HG03520 (cell line): ENCODE data around the gene AUTS2.

Experiments used
- ATAC-seq: cut with Tn5 transposase; IDR thresholded peaks from one replicate; pipeline ENCODE4 v1.9.1; 2021; ENCODE audit warnings: mild to moderate bottlenecking, moderate library complexity; ENCODE audit not compliant: unreplicated experiment

AUTS2 gene

DNA sequence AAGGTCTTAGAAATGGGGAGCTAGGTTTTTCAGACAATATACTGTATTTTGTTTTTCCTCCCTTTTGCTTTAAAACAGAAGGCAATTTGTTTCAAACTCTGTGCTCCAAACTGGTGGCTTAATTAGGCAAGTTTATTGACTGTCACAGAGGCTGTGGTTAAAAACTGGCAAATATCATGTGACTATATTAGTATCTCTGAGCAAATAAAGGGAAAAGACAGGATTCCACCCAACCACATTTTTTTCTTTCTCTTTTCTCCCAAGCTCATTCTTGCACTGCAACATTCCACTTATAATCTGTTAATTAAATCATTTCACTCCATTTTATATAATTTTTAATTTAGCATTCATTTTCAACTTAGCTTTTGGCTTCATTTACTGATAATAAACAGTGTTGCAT, 615.8 kb downstream of the AUTS2 start:
- ATAC-seq: no peak

DNA sequence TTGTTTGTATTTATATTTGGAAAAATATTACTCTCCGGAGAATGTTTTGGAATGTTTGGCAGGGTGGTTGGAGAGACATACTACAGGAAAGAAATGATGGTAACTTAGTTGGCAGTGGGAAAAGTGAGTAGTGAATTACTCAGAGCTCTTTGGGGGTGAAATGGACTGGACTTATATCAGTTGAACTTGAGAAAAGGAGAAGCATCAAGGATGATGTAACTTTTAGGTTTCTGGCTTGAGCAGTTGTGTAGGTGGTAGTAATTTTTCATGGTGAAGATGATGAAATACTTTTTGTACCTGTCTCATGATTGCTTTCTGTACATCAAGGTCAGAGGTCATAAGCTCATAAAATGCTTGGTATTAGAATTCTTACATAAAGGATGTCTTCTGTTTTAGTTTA, 617.2 kb downstream of the AUTS2 start:
- no peak for ATAC-seq

- ATAC-seq: no peak
Observed at GRCh38 chr7:70217571-70217970, 619.3 kb downstream of the AUTS2 start.

DNA sequence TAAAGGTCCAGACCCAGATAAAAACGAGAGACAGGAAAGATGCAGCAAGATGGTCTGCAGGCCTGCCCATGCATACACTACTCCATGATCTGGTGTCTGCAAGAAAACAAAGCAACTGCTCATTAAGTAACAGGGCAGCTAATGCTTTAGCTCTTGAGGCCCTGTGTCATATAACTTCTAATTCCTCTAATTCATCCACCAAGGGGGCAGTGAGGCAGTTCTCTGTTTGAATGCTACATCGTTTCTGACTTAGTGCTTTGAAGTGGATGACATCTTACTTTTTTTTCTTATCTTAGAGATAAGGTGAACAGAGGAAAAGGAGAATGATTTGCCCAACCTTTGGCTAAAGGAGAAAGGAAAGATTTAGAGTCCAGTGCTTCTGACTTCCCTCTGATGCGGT, 619.7 kb downstream of the AUTS2 start:
- no peak for ATAC-seq

GRCh38 chr7:70219061-70219460, 620.8 kb downstream of the AUTS2 start:
- no peak for ATAC-seq

DNA sequence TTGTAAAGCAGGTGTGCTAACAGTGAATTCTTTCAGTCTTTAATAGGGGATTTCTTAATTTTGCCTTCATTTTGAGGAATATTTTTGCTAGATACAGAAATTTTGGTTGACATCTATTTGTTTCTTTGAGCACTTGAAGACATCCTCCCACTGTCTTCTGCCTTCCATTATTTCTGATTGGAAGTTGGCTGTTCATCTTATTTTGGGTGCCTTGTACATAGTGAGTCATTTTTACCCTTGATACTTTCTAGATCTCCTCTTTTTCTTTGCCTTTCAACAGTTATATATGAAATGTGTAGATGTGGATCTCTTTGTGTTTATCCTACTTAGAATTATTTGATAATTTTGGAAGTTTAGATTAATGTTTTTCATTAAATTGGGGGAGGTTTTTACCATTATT, 631.0 kb downstream of the AUTS2 start:
- no peak for ATAC-seq

DNA sequence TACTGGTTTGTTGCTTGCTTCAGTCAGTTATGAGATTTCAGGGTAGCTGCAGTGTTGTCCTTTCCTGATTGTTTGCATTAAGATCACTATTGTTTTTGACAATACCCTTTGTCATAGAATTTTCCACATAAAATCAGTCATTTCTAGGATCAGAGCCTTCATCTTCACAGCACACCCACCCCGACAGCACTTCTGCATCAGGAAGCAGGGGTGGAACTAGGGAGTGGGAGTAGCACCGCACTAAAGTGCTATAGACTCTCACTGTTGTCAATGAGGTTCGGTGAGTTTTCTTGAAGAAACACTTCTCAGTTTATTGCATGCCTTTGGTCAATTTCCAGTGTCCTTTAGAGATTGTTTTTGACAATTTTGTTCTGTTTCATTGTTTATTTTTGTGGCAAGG, 632.5 kb downstream of the AUTS2 start:
- no peak for ATAC-seq

DNA sequence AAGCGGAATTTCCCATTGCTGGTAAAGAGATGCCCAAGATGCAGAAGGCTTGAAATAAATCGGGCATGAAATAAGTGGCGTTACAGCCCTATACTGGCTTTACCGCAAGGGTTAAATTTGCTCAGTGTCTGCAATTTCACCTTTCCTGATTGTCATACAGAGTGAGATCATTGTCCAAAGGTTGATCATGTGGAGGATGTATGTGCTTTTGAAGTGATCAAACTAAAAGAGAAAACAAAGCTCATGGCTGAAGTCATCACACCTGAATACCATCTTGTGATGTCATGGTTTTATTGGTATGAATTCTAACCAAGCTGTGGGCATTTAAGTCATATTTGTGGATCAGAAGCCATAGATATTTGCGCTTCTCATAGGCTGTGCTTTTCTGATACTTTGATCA, 635.5 kb downstream of the AUTS2 start:
- no peak for ATAC-seq

- no peak for ATAC-seq
Observed at GRCh38 chr7:70237256-70237655, 639.0 kb downstream of the AUTS2 start.

GRCh38 chr7:70237831-70238575, 639.7 kb downstream of the AUTS2 start:
- ATAC-seq: peak; percentile 100

- ATAC-seq: no peak
Observed at GRCh38 chr7:70239918-70240317, 641.6 kb downstream of the AUTS2 start.

DNA sequence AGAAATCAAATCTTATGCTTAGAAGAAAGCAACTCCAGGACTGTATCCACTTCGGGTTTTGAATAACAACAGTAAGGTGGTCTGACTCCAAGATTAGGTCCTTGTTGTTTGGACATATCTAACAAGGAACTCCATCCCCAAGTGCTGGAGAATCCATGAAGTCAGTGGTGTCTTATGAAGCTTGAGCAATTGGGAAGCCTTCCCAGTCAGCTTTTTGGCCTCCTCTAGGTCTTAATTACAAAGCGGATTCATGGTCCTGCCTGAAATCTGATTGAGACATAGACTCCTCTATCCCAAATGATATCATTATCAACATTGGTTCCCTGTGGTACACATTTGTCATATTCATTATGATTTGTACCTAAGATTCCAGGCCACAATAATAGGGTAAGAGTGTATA, 642.6 kb downstream of the AUTS2 start:
- no peak for ATAC-seq

GRCh38 chr7:70241536-70242175, 643.4 kb downstream of the AUTS2 start:
- ATAC-seq: no peak

DNA sequence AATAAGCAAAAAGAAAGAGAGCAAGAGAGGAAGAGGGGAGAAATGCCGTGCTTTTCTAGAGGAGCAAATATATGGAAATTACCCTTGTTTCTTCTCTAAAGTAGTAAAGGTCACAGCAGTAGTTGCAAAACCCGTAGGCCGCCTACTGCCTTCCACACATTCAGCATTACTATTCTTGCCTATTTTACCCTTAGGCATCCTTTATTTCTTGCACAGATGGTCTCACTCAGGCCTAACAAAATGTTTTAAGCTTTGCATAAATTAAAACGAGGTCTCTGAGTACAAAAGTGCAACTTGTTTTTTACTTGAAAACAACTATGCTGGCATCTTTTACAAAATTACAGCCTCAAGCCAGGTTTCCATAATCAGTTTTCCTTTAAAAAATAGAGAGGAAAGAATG, 644.6 kb downstream of the AUTS2 start:
- no peak for ATAC-seq

DNA sequence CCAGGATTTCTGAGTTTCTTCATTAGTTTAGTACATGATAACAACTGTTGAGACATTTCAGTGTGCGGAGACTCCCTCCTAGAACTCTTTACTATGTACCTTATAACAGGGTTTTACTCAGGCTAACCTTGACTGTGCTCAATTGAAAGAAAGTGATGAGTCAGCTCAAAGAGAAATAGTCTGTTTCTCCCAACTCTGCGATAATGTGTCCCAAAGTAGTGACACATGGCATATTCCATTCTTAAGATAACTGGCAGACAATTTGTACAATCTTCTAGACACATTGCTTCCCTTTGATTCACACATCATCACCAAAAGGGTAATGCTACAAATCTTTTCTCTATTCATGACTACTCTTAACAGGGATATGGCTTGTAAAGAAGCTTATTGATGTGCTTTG, 645.2 kb downstream of the AUTS2 start:
- ATAC-seq: no peak

- ATAC-seq: no peak
Observed at GRCh38 chr7:70257921-70258320, 659.6 kb downstream of the AUTS2 start.

GRCh38 chr7:70259502-70259901, 661.2 kb downstream of the AUTS2 start:
- ATAC-seq: no peak

DNA sequence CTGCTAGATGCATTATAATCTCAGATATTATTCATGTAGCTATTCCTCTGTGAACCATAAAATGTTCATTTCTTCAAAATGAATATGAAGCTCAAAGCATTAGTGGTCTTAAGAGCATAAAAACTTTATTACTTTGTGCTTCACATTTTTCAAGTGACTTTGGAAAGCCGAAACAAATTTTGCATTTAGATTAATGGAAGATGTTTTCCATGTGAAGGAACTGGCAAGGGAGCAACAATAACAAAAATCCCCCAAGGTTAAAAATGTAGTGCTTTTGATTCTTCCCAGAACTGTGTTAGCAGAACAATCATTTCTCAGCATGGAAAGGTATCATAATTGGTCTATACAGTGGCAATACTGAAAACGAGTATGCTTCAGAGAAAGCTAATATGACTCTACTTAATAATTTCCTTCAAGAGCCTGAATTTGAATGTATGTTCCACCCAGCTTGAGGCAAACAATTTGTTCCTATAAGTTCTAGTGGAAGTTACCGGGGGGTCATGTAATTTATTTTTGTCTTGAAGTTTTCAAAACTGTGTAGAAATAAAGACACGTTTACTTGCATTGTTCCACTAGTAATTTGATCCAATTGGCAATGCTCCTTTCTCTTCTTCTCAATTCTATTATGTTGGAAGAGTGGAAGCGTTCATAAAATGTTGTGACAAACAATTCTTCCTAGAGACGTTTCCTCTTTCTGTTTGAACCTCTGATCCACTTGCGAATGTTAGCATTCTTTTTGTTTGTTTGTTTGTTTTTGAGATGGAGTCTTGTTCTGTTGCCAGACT, 665.4 kb downstream of the AUTS2 start:
- ATAC-seq: no peak

DNA sequence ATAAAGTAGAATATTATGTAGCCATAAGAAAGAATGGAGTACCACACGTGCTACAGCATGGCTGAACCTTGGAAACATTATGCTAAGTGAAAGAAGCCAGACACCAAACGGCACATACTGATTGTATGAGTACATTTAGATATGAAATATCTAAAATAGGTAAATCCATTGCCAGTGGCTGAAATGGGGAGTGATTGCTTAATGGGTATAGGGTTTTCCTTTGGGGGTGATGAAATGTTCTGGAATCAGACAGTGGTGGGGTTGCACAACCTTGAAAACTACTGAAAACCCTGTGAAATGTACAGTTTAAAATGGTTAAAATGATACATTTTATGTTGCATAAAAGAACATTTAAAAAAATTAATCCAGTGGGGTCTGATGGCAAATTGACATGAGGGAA, 667.9 kb downstream of the AUTS2 start:
- no peak for ATAC-seq

- ATAC-seq: no peak
Observed at GRCh38 chr7:70267381-70268120, 669.3 kb downstream of the AUTS2 start.

GRCh38 chr7:70268179-70268578, 669.9 kb downstream of the AUTS2 start:
- ATAC-seq: no peak
